H1 (cell line): ENCODE data around the gene AK5. TPM values are rescaled to one million over a fixed set of nuclear protein-coding genes. Genes with fewer than 3 reads are reported as not detected.

Source experiments
- CTCF ChIA-PET: fragments of 300-600 bp; sonication (Branson Sonifier 250); formaldehyde crosslinking; loops from one replicate; lab custom pipeline; 2021; ENCODE audit not compliant: partially characterized antibody; lab: Charles Lee
- POLR2A ChIA-PET: fragments of 300-600 bp; sonication (Branson Sonifier 250); formaldehyde crosslinking; loops from one replicate; lab custom pipeline; 2021; ENCODE audit warnings: inconsistent platforms; ENCODE audit not compliant: partially characterized antibody; lab: Charles Lee
- DNase-seq, 2 experiments: peaks; one replicate each; pipeline versions ENCODE4 v3.0.0 to v3.0.0-alpha.2; 2010 to 2022; ENCODE audit warnings: low spot score in 2 of 2, low read depth in 1 of 2, mixed read lengths in 1 of 2
- FAIRE-seq: peaks from 2 replicates; lab custom pipeline; 2011; peaks lifted over from hg19 to GRCh38; lab: Jason Lieb, UNC
- H2AFZ ChIP-seq: 2 replicates; pipeline ENCODE4 v1.8.1; 2012; ENCODE audit warnings: low read length, inconsistent platforms
- H2AK5ac ChIP-seq: 2 replicates; pipeline ENCODE4 v1.6.1; 2013; ENCODE audit warnings: low read depth, low read length
- H2BK120ac ChIP-seq: replicated peaks from 2 replicates; pipeline ENCODE3; 2013; ENCODE audit warnings: low read depth, low read length, inconsistent platforms
- H2BK12ac ChIP-seq: 2 replicates; pipeline ENCODE4 v1.6.1; 2013; ENCODE audit warnings: low read depth, low read length
- H2BK15ac ChIP-seq: 2 replicates; pipeline ENCODE4 v1.6.1; 2013; ENCODE audit warnings: low read length
- H2BK20ac ChIP-seq: 2 replicates; pipeline ENCODE4 v1.6.1; 2013; ENCODE audit warnings: low read length
- H2BK5ac ChIP-seq: 2 replicates; pipeline ENCODE4 v1.6.1; 2013; ENCODE audit warnings: low read depth, low read length
- H3K14ac ChIP-seq: 2 replicates; pipeline ENCODE4 v1.6.1; 2013; ENCODE audit warnings: inconsistent platforms; ENCODE audit not compliant: insufficient read length
- H3K18ac ChIP-seq: 2 replicates; pipeline ENCODE4 v1.6.1; 2013; ENCODE audit warnings: low read length; ENCODE audit errors: extremely low read depth
- H3K23ac ChIP-seq: 2 replicates; pipeline ENCODE4 v1.6.1; 2013; ENCODE audit warnings: inconsistent platforms; ENCODE audit not compliant: insufficient read length
- H3K23me2 ChIP-seq: 2 replicates; pipeline ENCODE4 v1.6.1; 2013; ENCODE audit warnings: low read depth, low read length
- H3K27ac ChIP-seq: 2 replicates; pipeline ENCODE4 v1.6.1; 2011; ENCODE audit warnings: low read depth, low read length, inconsistent platforms
- H3K27me3 ChIP-seq, 4 experiments: replicated peaks in 1 of 4; 1 replicate in 1 of 4; 2 replicates in 3 of 4; pipeline versions ENCODE4 v1.6.1 to v1.8.1; 2011 to 2013; ENCODE audit warnings: low read length in 3 of 4, mild to moderate bottlenecking in 3 of 4, inconsistent platforms in 2 of 4, mixed read lengths in 2 of 4, moderate library complexity in 1 of 4; ENCODE audit not compliant: control insufficient read depth in 3 of 4, insufficient read depth in 3 of 4; ENCODE audit errors: extremely low read depth in 1 of 4
- H3K36me3 ChIP-seq, 4 experiments: 2 replicates each; pipeline versions ENCODE4 v1.6.1 to v1.8.1; 2011 to 2013; ENCODE audit warnings: mild to moderate bottlenecking in 4 of 4, low read length in 3 of 4, moderate library complexity in 2 of 4, control low read depth in 1 of 4, inconsistent platforms in 1 of 4; ENCODE audit not compliant: insufficient read depth in 4 of 4, control insufficient read depth in 2 of 4
- H3K4ac ChIP-seq: replicated peaks from 2 replicates; pipeline ENCODE3; 2013; ENCODE audit warnings: low read length, low read depth, mixed read lengths, inconsistent platforms; ENCODE audit not compliant: insufficient read length
- H3K4me1 ChIP-seq, 4 experiments: replicated peaks in 1 of 4; 1 replicate in 1 of 4; 2 replicates in 3 of 4; pipeline versions ENCODE4 v1.6.1 to v1.8.1; 2011 to 2013; ENCODE audit warnings: low read length in 3 of 4, inconsistent platforms in 2 of 4, mixed read lengths in 1 of 4; ENCODE audit not compliant: insufficient read depth in 4 of 4, control insufficient read depth in 3 of 4
- H3K4me2 ChIP-seq, 2 experiments: 2 replicates each; pipeline versions ENCODE4 v1.6.1 to v1.8.1; 2011 to 2013; ENCODE audit warnings: low read depth in 2 of 2, low read length in 2 of 2, control low read depth in 1 of 2, inconsistent platforms in 1 of 2, mild to moderate bottlenecking in 1 of 2; ENCODE audit not compliant: insufficient read depth in 1 of 2
- H3K4me3 ChIP-seq, 4 experiments: fragments of 200-600, 300-600 bp in 1 of 4; sonication (generic), shearing (Covaris generic), sonication (Bioruptor Twin) in 1 of 4; 2 replicates each; pipeline versions ENCODE4 v1.5.1 to v1.8.1; 2011 to 2016; ENCODE audit warnings: low read length in 4 of 4, low read depth in 3 of 4, control low read depth in 2 of 4, inconsistent platforms in 2 of 4, mild to moderate bottlenecking in 2 of 4, mixed read lengths in 1 of 4, moderate library complexity in 1 of 4; ENCODE audit not compliant: insufficient read depth in 2 of 4; ENCODE audit errors: extremely low read depth in 1 of 4
- H3K56ac ChIP-seq: replicated peaks from 2 replicates; pipeline ENCODE3; 2013; ENCODE audit warnings: low read depth, mild to moderate bottlenecking, mixed read lengths, low read length, inconsistent platforms; ENCODE audit not compliant: insufficient read length
- H3K79me1 ChIP-seq: 2 replicates; pipeline ENCODE4 v1.6.1; 2013; ENCODE audit warnings: low read depth, low read length, control low read depth
- H3K79me2 ChIP-seq, 2 experiments: 2 replicates each; pipeline versions ENCODE4 v1.6.1 to v1.8.1; 2012 to 2013; ENCODE audit warnings: low read length in 2 of 2, mild to moderate bottlenecking in 2 of 2, inconsistent platforms in 1 of 2; ENCODE audit not compliant: insufficient read depth in 2 of 2, control insufficient read depth in 1 of 2
- H3K9ac ChIP-seq, 4 experiments: replicated peaks in 1 of 4; 1 replicate in 1 of 4; 2 replicates in 3 of 4; pipeline versions ENCODE4 v1.6.1 to v1.8.1; 2011 to 2013; ENCODE audit warnings: low read depth in 3 of 4, low read length in 3 of 4, control low read depth in 2 of 4, mild to moderate bottlenecking in 2 of 4, moderate library complexity in 2 of 4, inconsistent platforms in 1 of 4; ENCODE audit errors: extremely low read depth in 1 of 4
- H3K9me3 ChIP-seq, 2 experiments: 2 replicates each; pipeline versions ENCODE4 v1.6.1 to v1.8.1; 2012 to 2013; ENCODE audit warnings: mild to moderate bottlenecking in 2 of 2, moderate library complexity in 2 of 2, control low read depth in 1 of 2, inconsistent platforms in 1 of 2, low read depth in 1 of 2, low read length in 1 of 2, mixed read lengths in 1 of 2; ENCODE audit not compliant: insufficient read depth in 2 of 2
- H4K20me1 ChIP-seq, 2 experiments: replicated peaks in 1 of 2; 2 replicates each; pipeline versions ENCODE3 to v1.8.1; 2011 to 2013; ENCODE audit warnings: inconsistent platforms in 2 of 2, low read length in 2 of 2, mild to moderate bottlenecking in 1 of 2; ENCODE audit not compliant: insufficient read depth in 2 of 2, control insufficient read depth in 1 of 2
- H4K5ac ChIP-seq: 2 replicates; pipeline ENCODE4 v1.6.1; 2013; ENCODE audit warnings: low read length, low read depth, mixed read lengths, inconsistent platforms; ENCODE audit not compliant: insufficient read length
- H4K8ac ChIP-seq: 2 replicates; pipeline ENCODE4 v1.8.0; 2013; ENCODE audit warnings: mild to moderate bottlenecking, moderate library complexity, low read length, inconsistent platforms; ENCODE audit not compliant: insufficient read depth; ENCODE audit errors: extremely low read depth
- H4K91ac ChIP-seq: replicated peaks from 2 replicates; pipeline ENCODE3; 2013; ENCODE audit warnings: low read length, mixed read lengths, inconsistent platforms; ENCODE audit not compliant: insufficient read length
- BACH1 ChIP-seq: IDR thresholded peaks from 2 replicates; pipeline ENCODE4 v1.6.1; 2012; ENCODE audit warnings: low read length, improper control_type of control experiment
- CEBPB ChIP-seq: IDR thresholded peaks from 2 replicates; pipeline ENCODE4 v1.6.1; 2012; ENCODE audit warnings: low read depth, low read length
- E2F6 ChIP-seq: IDR thresholded peaks from 2 replicates; pipeline ENCODE4 v1.6.1; 2012; ENCODE audit warnings: inconsistent platforms
- FOSL1 ChIP-seq: IDR thresholded peaks from 2 replicates; pipeline ENCODE4 v1.6.1; 2011; ENCODE audit warnings: mild to moderate bottlenecking, low read depth, low read length, moderate library complexity; ENCODE audit not compliant: insufficient read depth
- HDAC6 ChIP-seq: IDR thresholded peaks from one replicate; pipeline ENCODE4 v1.7.1; 2012; ENCODE audit warnings: low read depth, mild to moderate bottlenecking, inconsistent platforms, low read length, moderate library complexity
- JUND ChIP-seq: IDR thresholded peaks from 2 replicates; pipeline ENCODE4 v1.6.1; 2011; ENCODE audit warnings: mild to moderate bottlenecking, improper control_type of control experiment, low read length
- PHF8 ChIP-seq: fragments of 200-600 bp; sonication (generic); conservative IDR thresholded peaks from 2 replicates; pipeline ENCODE4 v1.7.1; 2012; ENCODE audit warnings: low read depth, mild to moderate bottlenecking, inconsistent platforms, low read length, moderate library complexity
- RBBP5 ChIP-seq: IDR thresholded peaks from 2 replicates; pipeline ENCODE4 v1.7.1; 2012; ENCODE audit warnings: low read depth, mild to moderate bottlenecking, inconsistent platforms, low read length, moderate library complexity, borderline replicate concordance
- SIX5 ChIP-seq: IDR thresholded peaks from 2 replicates; pipeline ENCODE4 v1.6.1; 2011; ENCODE audit warnings: mild to moderate bottlenecking, low read depth, low read length
- SP4 ChIP-seq: IDR thresholded peaks from 2 replicates; pipeline ENCODE4 v1.6.1; 2012; ENCODE audit warnings: low read length, inconsistent platforms
- WGBS, 2 experiments: shearing (Covaris generic) in 1 of 2; methylation state at CpG; one replicate each; pipeline versions ENCODE4 v1.1.6 to v1.1.7; 2013 to 2015; ENCODE audit warnings: low lambda C conversion rate in 2 of 2, mixed read lengths in 2 of 2, inconsistent platforms in 1 of 2, low coverage in 1 of 2, missing lambda C conversion rate in 1 of 2; ENCODE audit not compliant: insufficient replicate concordance in 2 of 2, insufficient coverage in 1 of 2, insufficient read length in 1 of 2; ENCODE audit errors: extremely low coverage in 1 of 2, missing lambda C conversion rate in 1 of 2; 5-methylcytosine and 5-hydroxymethylcytosine counted together
- polyA plus RNA-seq, 7 experiments: library from polyadenylated mRNA; depleted of rRNA in 3 of 7; stranded (reverse) in 5 of 7; unstranded in 2 of 7; fragments of >200 nt in 5 of 7; fragments of 200-250 nt in 2 of 7; gene quantifications; 1 replicate in 5 of 7; 2 replicates in 1 of 7; 4 replicates in 1 of 7; pipeline versions ENCODE4 v1.2.1 to v1.2.3, GENCODE V29; 2011 to 2013; ENCODE audit warnings: missing spikeins in 2 of 7, mixed read lengths in 2 of 7
- total RNA-seq: library from RNA; stranded (reverse); fragmentation: NEBNext Ultra II Directional; extraction: Animal tissue kit (Norgen Biotek cat#: 25700); gene quantifications from 2 replicates; pipeline ENCODE4 v1.2.1, GENCODE V29; 2021

Gene AK5
- total and polyA plus RNA-seq, 2 of the 8 experiments (the other 6 are each of a cell fraction or from before 2014, with no cell fraction given) = 2.0 to 7.1 TPM

- no peak overlapping the region for H3K9ac ChIP-seq
- no peak overlapping the region for H2AFZ ChIP-seq
- no peak overlapping the region for H4K8ac ChIP-seq
- no peak overlapping the region for H2BK15ac ChIP-seq
- ChIA-PET POLR2A (no interaction called here), CTCF (no interaction called here)
- no peak overlapping the region for H4K91ac ChIP-seq
- no peak overlapping the region for H2AK5ac ChIP-seq
- no peak overlapping the region for H3K14ac ChIP-seq
- H3K79me2 ChIP-seq = no peaks in the 10 kb centered on the region
- H3K23ac ChIP-seq = no peak overlapping the region
- no peak overlapping the region for H3K27ac ChIP-seq
- no peak overlapping the region for H2BK5ac ChIP-seq
- no peak overlapping the region for H2BK120ac ChIP-seq
- no peak overlapping the region for H2BK20ac ChIP-seq
- no peak overlapping the region for H3K4me3 ChIP-seq
- no peaks in the 10 kb centered on the region for H3K23me2 ChIP-seq
- DNase-seq = no peak
- TF ChIP-seq E2F6 (no peak), RBBP5 (no peak), JUND (no peak), PHF8 (no peak), BACH1 (no peak), HDAC6 (no peak), FOSL1 (no peak), CEBPB (no peak), SP4 (no peak), SIX5 (no peak)
- H3K4me2 ChIP-seq = no peak overlapping the region
- WGBS, 2 experiments = 93% methylated on average over 1 of the region's 1 CpG; no CpG with 5 or more reads in 1 of the 2 experiments
- H2BK12ac ChIP-seq = no peak overlapping the region
- no peaks in the 10 kb centered on the region for H3K79me1 ChIP-seq
- no peak overlapping the region for H3K4ac ChIP-seq
- H3K56ac ChIP-seq = no peak overlapping the region
- no peaks in the 10 kb centered on the region for H3K9me3 ChIP-seq
- peaks cover 0 to 1% (median 0%) of the 10 kb centered on the region in 4 experiments; a peak in 1 of 7 replicates for H3K27me3 ChIP-seq
- no peak overlapping the region for H3K18ac ChIP-seq
- H3K4me1 ChIP-seq = no peaks in the 10 kb centered on the region
- no peaks in the 10 kb centered on the region for H3K36me3 ChIP-seq
- no peaks in the 10 kb centered on the region for H4K20me1 ChIP-seq
- H4K5ac ChIP-seq = no peak overlapping the region
- no peak for FAIRE-seq
Observed at GRCh38 chr1:77552626-77553025, 270.8 kb downstream of the AK5 start.
